ENCODE measurements around the gene CHI3L2. TPM values are rescaled to one million over a fixed set of nuclear protein-coding genes. Genes with fewer than 3 reads are reported as not detected.

Gene CHI3L2
- total RNA-seq, 4 donors from 2014 or later, result 0.42 to 13.1 (median 4.7) TPM; not detected in 1

DNA sequence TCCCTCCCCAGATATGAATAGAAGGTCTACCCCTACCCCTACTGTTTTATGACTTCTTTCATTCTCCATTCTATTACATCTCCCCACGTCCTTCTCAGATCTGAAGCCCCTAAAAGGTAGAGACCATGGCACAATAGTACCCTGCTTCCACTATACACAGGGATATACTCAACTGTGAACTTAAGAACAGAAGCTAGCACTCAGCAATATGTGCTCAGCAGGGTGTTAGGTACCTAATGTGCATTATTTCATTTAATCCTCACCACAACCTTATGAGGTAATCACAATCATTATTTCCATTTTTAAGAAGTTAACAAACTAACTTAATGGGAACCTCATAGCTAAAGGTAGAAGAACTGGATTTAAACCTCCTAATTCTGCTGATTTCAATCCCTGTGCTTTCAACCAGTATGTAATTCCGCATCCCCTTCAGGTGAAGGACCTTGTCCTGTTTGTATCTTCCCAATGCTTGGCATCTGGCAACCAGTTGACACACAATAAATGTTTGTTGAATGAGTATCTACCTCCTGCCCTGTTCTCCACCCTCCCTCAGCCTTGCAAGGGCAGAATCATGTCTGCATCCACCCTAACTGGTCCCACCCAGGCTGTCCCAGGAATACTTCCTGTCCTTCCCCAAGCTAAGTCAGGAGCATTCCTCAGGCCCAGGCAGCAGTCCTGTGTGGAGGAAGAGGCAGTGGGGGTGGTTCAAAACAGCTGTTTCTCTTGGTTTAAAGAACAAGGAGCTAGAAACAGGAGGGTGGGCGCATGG lies 33.6 kb upstream of the CHI3L2 start:
- no peak for ATAC-seq
- 88 to 92% methylated on average over 3 of the region's 3 CpGs for WGBS, 2 donors (ENCODE audit: low coverage in 1 of 2)
- Histone ChIP-seq H3K9me3 (no peaks in the 10 kb centered on the region), H3K4me1 (peaks cover 0 to 42% (median 7%) of the 10 kb centered on the region in 3 donors), H3K4me3 (no peak overlapping the region), H3K36me3 (peaks cover 0 to 8% of the 10 kb centered on the region in 2 donors), H3K27ac (peak overlapping the region in 1 of 4 donors; percentile 24), H3K27me3 (no peaks in the 10 kb centered on the region)
- TF ChIP-seq EP300 (IDR thresholded peaks at IDR 0.05) (no peak), POLR2AphosphoS5 (IDR thresholded peaks at IDR 0.05) (no peak), POLR2A (IDR thresholded peaks at IDR 0.05) (no peak)
- TF ChIP-seq, protein P1, sequence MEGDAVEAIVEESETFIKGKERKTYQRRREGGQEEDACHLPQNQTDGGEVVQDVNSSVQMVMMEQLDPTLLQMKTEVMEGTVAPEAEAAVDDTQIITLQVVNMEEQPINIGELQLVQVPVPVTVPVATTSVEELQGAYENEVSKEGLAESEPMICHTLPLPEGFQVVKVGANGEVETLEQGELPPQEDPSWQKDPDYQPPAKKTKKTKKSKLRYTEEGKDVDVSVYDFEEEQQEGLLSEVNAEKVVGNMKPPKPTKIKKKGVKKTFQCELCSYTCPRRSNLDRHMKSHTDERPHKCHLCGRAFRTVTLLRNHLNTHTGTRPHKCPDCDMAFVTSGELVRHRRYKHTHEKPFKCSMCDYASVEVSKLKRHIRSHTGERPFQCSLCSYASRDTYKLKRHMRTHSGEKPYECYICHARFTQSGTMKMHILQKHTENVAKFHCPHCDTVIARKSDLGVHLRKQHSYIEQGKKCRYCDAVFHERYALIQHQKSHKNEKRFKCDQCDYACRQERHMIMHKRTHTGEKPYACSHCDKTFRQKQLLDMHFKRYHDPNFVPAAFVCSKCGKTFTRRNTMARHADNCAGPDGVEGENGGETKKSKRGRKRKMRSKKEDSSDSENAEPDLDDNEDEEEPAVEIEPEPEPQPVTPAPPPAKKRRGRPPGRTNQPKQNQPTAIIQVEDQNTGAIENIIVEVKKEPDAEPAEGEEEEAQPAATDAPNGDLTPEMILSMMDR (IDR thresholded peaks at IDR 0.05), result no peak

DNA sequence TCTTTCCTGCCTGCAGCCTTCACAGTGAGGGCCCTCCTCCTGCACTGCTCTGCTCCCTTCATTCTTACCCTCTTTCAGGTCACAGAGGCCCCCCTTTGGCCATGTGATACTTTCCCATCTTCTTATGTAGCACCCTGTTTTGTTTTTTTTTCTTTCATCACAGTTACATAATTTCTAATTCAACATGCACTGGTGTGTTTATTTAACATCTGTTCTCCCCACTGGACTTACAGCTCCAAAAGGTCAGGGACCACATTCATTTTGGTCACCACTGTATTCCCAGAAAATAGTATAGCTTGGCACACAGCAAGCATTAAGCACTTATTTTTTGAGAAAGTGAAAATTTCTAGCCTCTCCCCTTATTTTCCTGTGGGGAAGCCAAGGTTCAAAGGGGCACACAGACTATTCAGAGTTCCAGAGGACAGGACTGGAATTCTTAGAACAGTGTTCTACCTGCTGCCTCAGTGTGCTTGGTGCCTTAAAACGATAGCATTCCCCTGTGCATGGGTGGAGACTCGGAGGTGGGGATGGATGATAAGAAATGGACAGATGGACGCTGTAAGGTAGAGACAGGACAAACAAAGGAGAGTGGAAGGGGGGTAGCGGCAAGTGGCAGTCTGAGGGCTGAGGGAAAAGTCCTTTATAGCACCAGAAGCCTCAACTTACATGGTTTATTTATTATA lies 32.4 kb upstream of the CHI3L2 start:
- peaks cover 0 to 42% (median 7%) of the 10 kb centered on the region in 3 donors for H3K4me1 ChIP-seq
- H3K27me3 ChIP-seq, result no peaks in the 10 kb centered on the region
- no peak overlapping the region for H3K27ac ChIP-seq
- no peaks in the 10 kb centered on the region for H3K9me3 ChIP-seq
- WGBS, 2 donors (ENCODE audit: low coverage in 1 of 2), result 61 to 100% methylated on average over 2 to 4 of the region's 4 CpGs
- H3K4me3 ChIP-seq, result no peak overlapping the region
- no peak for TF ChIP-seq POLR2A (IDR thresholded peaks at IDR 0.05)
- no peak for TF ChIP-seq POLR2AphosphoS5 (IDR thresholded peaks at IDR 0.05)
- TF ChIP-seq EP300 (IDR thresholded peaks at IDR 0.05), result no peak
- TF ChIP-seq, protein P1 (IDR thresholded peaks at IDR 0.05), result no peak
- ATAC-seq, result no peak
- H3K36me3 ChIP-seq, result no peaks in the 10 kb centered on the region

DNA sequence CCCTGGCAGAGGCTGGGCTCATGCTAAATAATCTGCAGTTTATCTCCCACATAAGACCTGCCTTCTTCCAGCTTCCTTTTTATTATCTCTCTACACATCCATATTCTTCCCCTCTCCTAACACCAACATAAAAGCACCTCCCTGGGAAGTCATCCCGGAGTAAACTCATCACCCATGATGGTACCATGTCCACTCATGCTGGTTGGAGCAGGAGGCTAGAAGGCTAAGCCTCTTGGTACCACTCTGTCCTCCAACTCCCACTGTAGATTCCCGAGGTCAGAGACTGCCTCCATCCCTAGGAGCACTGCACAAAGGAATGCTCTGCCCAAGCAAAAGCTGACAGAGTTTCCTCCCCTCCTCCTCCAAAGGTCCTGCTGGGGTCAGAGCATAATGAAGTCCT lies 31.3 kb upstream of the CHI3L2 start:
- WGBS, 2 donors (ENCODE audit: low coverage in 1 of 2), result 80 to 100% methylated on average over 1 of the region's 2 CpGs
- H3K4me3 ChIP-seq, result no peak overlapping the region
- no peak for ATAC-seq
- TF ChIP-seq, protein P1 (IDR thresholded peaks at IDR 0.05), result no peak
- TF ChIP-seq EP300 (IDR thresholded peaks at IDR 0.05) (no peak), POLR2A (IDR thresholded peaks at IDR 0.05) (no peak), POLR2AphosphoS5 (IDR thresholded peaks at IDR 0.05) (no peak)
- H3K36me3 ChIP-seq, result no peaks in the 10 kb centered on the region
- peaks cover 0 to 42% (median 6%) of the 10 kb centered on the region in 3 donors for H3K4me1 ChIP-seq
- no peak overlapping the region for H3K27ac ChIP-seq
- H3K27me3 ChIP-seq, result no peaks in the 10 kb centered on the region
- H3K9me3 ChIP-seq, result no peaks in the 10 kb centered on the region

DNA sequence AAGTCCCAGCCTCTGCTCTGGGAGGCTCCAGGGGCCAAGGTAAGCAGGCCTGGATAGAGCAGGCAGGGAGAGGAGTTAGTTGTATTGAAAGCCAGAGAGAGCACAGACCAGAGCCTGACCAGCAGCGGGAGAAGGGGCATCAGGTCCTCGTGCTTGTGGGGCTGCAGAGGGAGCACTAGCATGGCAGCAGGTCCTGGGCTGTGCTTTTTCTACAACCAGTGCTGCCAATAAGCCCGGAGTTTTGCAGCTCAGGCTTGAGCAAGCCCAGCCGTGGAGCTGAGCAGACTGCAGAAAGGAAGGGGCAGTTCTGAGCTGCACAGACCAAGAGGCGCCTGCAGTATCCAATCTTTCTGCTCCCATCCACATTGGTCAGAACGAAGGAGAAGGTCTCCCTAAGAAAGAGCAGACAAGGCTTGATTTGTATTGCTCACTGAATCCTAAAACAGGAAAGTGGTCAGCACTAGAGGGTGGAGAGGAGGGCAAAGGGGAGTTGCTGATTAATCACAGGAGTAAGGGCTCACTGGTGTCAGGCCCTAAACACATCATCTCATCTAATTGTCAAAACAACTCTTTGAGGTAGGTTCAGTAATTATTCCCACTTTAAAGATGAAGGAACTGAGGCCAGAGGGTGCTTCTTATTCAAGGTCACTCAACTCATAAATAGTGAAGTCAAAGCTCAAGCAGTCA lies 29.8 kb upstream of the CHI3L2 start:
- Histone ChIP-seq H3K36me3 (no peaks in the 10 kb centered on the region), H3K27me3 (peaks cover 3% of the 10 kb centered on the region), H3K4me1 (peaks cover 0 to 35% (median 0%) of the 10 kb centered on the region in 3 donors), H3K27ac (no peak overlapping the region), H3K9me3 (no peaks in the 10 kb centered on the region), H3K4me3 (peak overlapping the region in 1 of 2 donors; percentile 25)
- TF ChIP-seq, protein P1 (IDR thresholded peaks at IDR 0.05), result no peak
- TF ChIP-seq POLR2A (IDR thresholded peaks at IDR 0.05), result no peak
- no peak for TF ChIP-seq POLR2AphosphoS5 (IDR thresholded peaks at IDR 0.05)
- no peak for TF ChIP-seq EP300 (IDR thresholded peaks at IDR 0.05)
- no peak for ATAC-seq
- WGBS, 2 donors (ENCODE audit: low coverage in 1 of 2), result 48 to 83% methylated on average over 2 to 3 of the region's 6 CpGs

Data from gastroesophageal sphincter (tissue), 4 donors.